Activated CD8-positive, alpha-beta T cell treated with anti-CD3 and anti-CD28 coated beads for 36 hours (primary cell): ENCODE data around the gene CFAP99. TPM values are rescaled to one million over a fixed set of nuclear protein-coding genes. Genes with fewer than 3 reads are reported as not detected.
"Not testable (repeated sequence)": the region's sequence is repeated elsewhere in the genome, so short reads cannot be mapped to it uniquely, and the experiment has no call there.

Experiments
- ATAC-seq: fragments of 200-7000 bp; cut with Tn5 transposase; one replicate; pipeline ENCODE4 v1.10.0; 2021; ENCODE audit warnings: mild to moderate bottlenecking, moderate library complexity
- CTCF ChIA-PET: fragments of 350-600 bp; sonication (Branson Sonifier 250); formaldehyde crosslinking; loops from one replicate; lab custom pipeline; 2021; ENCODE audit warnings: antibody characterized with exemption; lab: Charles Lee
- POLR2A ChIA-PET: fragments of 350-600 bp; sonication (Branson Sonifier 250); formaldehyde crosslinking; loops from one replicate; lab custom pipeline; 2021; ENCODE audit warnings: antibody characterized with exemption; lab: Charles Lee
- DNase-seq: peaks from one replicate; pipeline ENCODE4 v3.0.0-alpha.2; 2020
- H3K27ac Mint-ChIP-seq: one replicate; pipeline ENCODE4 v1.8.0; 2021; ENCODE audit warnings: mild to moderate bottlenecking, mixed read lengths
- H3K27me3 Mint-ChIP-seq: one replicate; pipeline ENCODE4 v1.8.0; 2021; ENCODE audit warnings: mixed read lengths
- H3K36me3 Mint-ChIP-seq: one replicate; pipeline ENCODE4 v1.8.0; 2021; ENCODE audit warnings: low read depth, mixed read lengths
- H3K4me1 Mint-ChIP-seq: one replicate; pipeline ENCODE4 v1.8.0; 2021; ENCODE audit warnings: low read depth, mixed read lengths
- H3K4me3 Mint-ChIP-seq: one replicate; pipeline ENCODE4 v1.8.0; 2021; ENCODE audit warnings: mild to moderate bottlenecking, moderate library complexity, mixed read lengths
- H3K9me3 Mint-ChIP-seq: one replicate; pipeline ENCODE4 v1.8.0; 2021; ENCODE audit warnings: mixed read lengths
- intact Hi-C: fragments of 100-400 bp; cut with micrococcal nuclease; formaldehyde crosslinking; loops from one replicate; pipeline ENCODE4 v1.10.0; 2022
- total RNA-seq, 2 experiments: library from RNA; stranded (reverse); gene quantifications; one replicate each; pipeline ENCODE4 v1.2.3, GENCODE V29; 2021
- TF ChIP-seq, protein P1 (sequence below): fragments of 200-600 bp; IDR thresholded peaks from one replicate; pipeline ENCODE4 v1.8.0; 2022; ENCODE audit warnings: antibody characterized with exemption, mild to moderate bottlenecking

The CFAP99 gene
- total RNA-seq, 2 experiments from 2014 or later: not detected

DNA sequence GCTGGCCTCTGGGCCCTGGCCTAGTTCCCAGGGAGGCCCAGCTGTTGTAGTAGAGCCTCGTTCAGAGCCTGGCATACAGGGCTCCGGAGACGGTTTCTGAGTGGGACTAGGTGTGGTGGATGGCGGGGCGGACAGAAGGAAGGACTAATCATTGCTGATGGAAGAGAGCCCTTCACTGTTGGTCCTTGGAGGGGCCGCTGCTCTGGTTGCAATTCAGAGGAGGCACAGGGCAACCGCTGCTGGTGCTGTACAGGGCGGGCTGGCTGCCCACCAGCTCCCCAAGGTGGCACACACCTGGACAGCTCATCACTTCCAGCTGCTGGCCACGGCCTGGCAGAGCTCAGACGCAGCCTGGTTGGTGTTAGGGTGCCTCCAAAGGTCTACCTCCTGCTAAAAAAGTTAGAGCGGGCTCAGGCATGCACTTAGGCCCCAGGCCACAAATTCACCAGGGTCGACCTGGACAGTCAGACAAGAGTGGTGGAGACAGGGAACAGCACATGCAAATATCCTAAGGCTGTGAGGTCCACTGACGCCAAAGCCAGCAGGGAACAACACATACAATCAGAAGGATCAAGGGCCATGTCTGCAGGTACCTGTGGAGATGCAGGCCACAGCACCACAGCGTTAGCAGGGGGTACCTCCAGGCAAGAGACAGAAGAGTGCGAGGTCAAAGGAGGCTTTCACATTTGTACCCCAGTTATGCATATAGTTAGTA lies 42.6 kb downstream of the CFAP99 start:
- Mint-ChIP-seq H3K9me3 (no peaks in the 10 kb centered on the region), H3K27me3 (peaks cover 2% of the 10 kb centered on the region), H3K4me1 (peaks cover 9% of the 10 kb centered on the region), H3K27ac (no peak overlapping the region), H3K4me3 (peak overlapping the region; percentile 51), H3K36me3 (no peaks in the 10 kb centered on the region)
- DNase-seq (no peak), ATAC-seq (no peak)
- TF ChIP-seq, protein P1, sequence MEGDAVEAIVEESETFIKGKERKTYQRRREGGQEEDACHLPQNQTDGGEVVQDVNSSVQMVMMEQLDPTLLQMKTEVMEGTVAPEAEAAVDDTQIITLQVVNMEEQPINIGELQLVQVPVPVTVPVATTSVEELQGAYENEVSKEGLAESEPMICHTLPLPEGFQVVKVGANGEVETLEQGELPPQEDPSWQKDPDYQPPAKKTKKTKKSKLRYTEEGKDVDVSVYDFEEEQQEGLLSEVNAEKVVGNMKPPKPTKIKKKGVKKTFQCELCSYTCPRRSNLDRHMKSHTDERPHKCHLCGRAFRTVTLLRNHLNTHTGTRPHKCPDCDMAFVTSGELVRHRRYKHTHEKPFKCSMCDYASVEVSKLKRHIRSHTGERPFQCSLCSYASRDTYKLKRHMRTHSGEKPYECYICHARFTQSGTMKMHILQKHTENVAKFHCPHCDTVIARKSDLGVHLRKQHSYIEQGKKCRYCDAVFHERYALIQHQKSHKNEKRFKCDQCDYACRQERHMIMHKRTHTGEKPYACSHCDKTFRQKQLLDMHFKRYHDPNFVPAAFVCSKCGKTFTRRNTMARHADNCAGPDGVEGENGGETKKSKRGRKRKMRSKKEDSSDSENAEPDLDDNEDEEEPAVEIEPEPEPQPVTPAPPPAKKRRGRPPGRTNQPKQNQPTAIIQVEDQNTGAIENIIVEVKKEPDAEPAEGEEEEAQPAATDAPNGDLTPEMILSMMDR: no peak
- intact Hi-C loops: no loop called here
- ChIA-PET CTCF (interaction anchor here (1.1 to 3.0 kb wide), 4 partner anchors 19 to 244 kb away, joined by 3 to 12 read pairs (median 6); no protein-coding TSS in a partner anchor), POLR2A (interaction anchor here (0.8 to 3.3 kb wide), 2 partner anchors 8 to 11 kb away, joined by 3 to 18 read pairs; partner anchors contain the start of gene RNF4)

DNA sequence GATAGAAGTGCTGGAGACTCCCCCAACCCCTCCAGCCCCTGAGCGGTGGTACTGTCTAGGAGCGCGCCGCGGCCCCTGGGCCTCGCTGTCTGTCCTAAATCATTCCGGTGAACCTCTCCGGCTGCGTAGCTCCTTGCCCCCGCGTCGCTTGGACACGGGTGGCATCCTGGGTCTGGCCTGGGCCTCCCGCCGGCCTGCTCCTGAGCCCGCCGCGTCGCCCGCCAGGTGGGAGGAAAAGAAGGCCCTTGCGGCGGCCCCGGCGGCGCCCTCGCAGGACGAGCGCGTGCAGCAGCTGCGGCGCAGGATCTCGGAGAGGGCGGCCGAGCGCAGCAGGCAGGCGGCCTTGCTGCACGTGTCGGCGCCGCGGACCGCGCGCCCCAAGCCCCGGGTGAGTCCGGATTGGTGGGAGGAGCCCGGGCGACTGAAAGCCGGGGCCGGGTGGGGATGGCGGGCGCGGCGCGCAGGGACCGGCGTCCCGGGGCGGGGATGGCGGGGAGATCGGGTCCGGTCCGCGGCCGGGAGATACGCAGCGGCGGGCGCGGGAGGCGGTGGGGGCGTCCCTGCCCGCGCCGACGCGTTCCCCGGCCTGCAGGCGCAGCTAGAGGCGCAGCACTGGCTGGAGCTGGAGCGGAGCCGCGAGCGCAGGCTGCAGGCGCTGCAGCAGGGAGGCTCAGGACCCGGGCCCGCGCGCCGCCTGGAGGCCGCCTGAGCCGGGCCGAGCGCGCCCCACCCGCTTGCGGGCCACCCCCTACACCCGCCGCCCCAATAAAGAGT lies 43.6 kb downstream of the CFAP99 start:
- ChIA-PET CTCF (interaction anchor here (0.5 to 3.0 kb wide), 7 partner anchors 9 to 245 kb away, joined by 3 to 12 read pairs (median 3); no protein-coding TSS in a partner anchor), POLR2A (interaction anchor here (0.6 to 0.8 kb wide), 2 partner anchors 12 to 208 kb away, joined by 3 to 5 read pairs; no protein-coding TSS in a partner anchor)
- no peaks in the 10 kb centered on the region for H3K9me3 Mint-ChIP-seq
- peaks cover 2% of the 10 kb centered on the region for H3K27me3 Mint-ChIP-seq
- H3K4me3 Mint-ChIP-seq: peak overlapping the region; percentile 65
- TF ChIP-seq, protein P1: peak; percentile 68
- ATAC-seq: peak; percentile 95
- intact Hi-C loops: no loop called here
- H3K36me3 Mint-ChIP-seq: peaks cover 1% of the 10 kb centered on the region
- H3K4me1 Mint-ChIP-seq: peaks cover 14% of the 10 kb centered on the region
- no peak overlapping the region for H3K27ac Mint-ChIP-seq
- DNase-seq: peak; percentile 68

DNA sequence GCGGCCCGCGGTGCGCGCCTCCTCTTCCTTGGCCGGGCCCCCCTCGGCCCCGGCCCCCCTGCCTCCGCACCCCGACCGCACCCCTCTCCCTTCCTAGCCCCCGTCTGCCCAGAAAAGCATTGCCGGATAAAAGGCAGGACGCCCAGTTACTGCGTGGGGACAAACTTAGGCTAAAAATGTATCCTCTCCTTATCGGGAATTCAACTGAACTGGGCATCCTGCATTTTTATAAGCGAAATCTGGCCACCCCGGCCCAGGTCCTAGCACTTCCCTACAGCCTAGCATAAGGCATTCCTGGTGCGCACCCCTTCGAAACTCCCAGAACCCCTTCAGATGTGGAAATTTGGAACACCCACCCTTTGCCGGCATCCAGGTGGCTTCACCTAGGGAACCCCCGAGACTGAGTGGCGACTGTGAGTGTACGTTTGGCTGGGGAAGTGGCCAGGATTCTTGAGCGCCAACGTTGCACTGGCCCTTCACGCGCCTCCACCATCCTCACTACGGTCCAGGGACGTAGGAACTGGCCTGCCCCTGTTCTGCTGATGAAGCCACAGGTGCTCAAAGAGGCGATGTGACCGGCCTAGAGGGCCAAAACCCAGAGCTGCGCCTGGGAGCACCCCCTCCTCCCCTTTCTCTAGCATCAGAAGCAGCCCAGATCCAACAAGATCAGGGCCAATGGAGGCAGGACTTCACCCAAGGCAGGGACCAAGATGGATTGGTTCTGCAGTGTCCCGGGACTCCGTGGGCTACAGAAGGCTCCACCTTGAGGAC lies 44.4 kb downstream of the CFAP99 start:
- peaks cover 2% of the 10 kb centered on the region for H3K27me3 Mint-ChIP-seq

DNA sequence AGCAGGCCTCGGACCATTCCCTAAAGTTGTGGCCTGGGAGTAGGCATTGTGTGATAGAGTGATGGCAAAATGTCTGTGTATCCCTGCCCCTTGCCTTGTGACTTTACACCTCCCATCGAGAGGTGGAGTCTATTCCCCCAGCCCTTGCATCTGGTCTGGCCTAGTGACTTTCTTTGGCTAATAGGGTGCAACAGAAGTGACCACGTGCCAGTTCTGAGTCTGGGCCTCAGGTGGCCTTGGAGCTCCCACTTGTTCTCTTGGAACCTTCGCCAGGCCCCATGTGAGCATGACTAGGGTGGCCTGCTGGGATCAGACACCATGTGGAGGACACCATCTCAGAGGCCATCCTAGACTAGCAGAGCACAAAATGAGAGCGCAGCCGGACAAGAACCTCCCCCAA lies 46.3 kb downstream of the CFAP99 start:
- ChIA-PET POLR2A (interaction anchor here (1.6 kb wide), 1 partner anchor 20 kb away, joined by 5 read pairs; no protein-coding TSS in a partner anchor), CTCF (interaction anchor here (0.9 to 2.1 kb wide), 2 partner anchors 23 to 72 kb away, joined by 3 to 15 read pairs; no protein-coding TSS in a partner anchor)
- TF ChIP-seq, protein P1: no peak
- Mint-ChIP-seq H3K9me3 (no peaks in the 10 kb centered on the region), H3K36me3 (peaks cover 9% of the 10 kb centered on the region), H3K4me1 (peaks cover 18% of the 10 kb centered on the region), H3K27me3 (peaks cover 2% of the 10 kb centered on the region), H3K27ac (no peak overlapping the region), H3K4me3 (no peak overlapping the region)
- DNase-seq: no peak
- intact Hi-C loops: no loop called here
- ATAC-seq: no peak

More for the DNA sequence above, 44.4 kb downstream of the CFAP99 start:
- no peaks in the 10 kb centered on the region for H3K9me3 Mint-ChIP-seq
- ChIA-PET POLR2A (interaction anchor here (0.6 to 1.0 kb wide), 3 partner anchors 50 to 221 kb away, joined by 3 to 5 read pairs (median 4); partner anchors contain the start of genes HAUS3 and POLN), CTCF (interaction anchor here (1.0 to 3.0 kb wide), 5 partner anchors 9 to 243 kb away, joined by 3 to 12 read pairs (median 10); no protein-coding TSS in a partner anchor)
- peak overlapping the region; percentile 65 for H3K4me3 Mint-ChIP-seq
- H3K4me1 Mint-ChIP-seq: peaks cover 18% of the 10 kb centered on the region
- intact Hi-C loops: no loop called here
- TF ChIP-seq, protein P1: no peak
- ATAC-seq (no peak), DNase-seq (no peak)
- H3K36me3 Mint-ChIP-seq: peaks cover 4% of the 10 kb centered on the region
- H3K27ac Mint-ChIP-seq: no peak overlapping the region

DNA sequence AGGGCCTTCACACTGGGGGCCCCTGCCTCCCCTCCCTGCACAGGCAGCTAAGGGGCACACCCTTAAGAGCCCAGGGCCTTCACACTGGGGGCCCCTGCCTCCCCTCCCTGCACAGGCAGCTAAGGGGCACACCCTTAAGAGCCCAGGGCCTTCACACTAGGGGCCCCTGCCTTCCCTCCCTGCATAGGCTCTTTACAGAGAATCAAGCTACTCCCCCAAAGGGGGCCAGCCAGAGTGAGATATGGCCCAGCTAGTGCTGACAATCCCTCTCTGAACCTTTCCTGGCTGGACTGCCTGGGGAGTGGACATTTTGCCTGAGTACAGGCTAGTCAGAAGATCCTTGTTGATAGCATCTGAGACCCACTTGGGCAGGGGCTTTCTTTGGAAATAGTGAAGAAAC lies 46.8 kb downstream of the CFAP99 start:
- DNase-seq, intact Hi-C loops, H3K27me3 Mint-ChIP-seq, H3K27ac Mint-ChIP-seq, H3K9me3 Mint-ChIP-seq, ATAC-seq, H3K4me3 Mint-ChIP-seq: not testable (repeated sequence)
- CTCF ChIA-PET: interaction anchor here (0.6 to 2.1 kb wide), 3 partner anchors 9 to 47 kb away, joined by 3 to 15 read pairs (median 3); partner anchors contain the start of gene CFAP99
- POLR2A ChIA-PET: interaction anchor here (0.6 to 1.6 kb wide), 3 partner anchors 17 to 62 kb away, joined by 3 to 5 read pairs (median 3); no protein-coding TSS in a partner anchor
- Mint-ChIP-seq H3K4me1 (peaks cover 20% of the 10 kb centered on the region), H3K36me3 (peaks cover 15% of the 10 kb centered on the region)
